Stimulated activated CD4-positive, alpha-beta T cell treated with anti-CD3 and anti-CD28 coated beads, Interleukin-12 subunit alpha, Interleukin-12 subunit beta, amount 100 ng/mL, for 4 hours (primary cell): Measurements from ENCODE around the gene SLAIN2.
"Not testable (repeated sequence)": the region's sequence is repeated elsewhere in the genome, so short reads cannot be mapped to it uniquely, and the experiment has no call there.

Source experiments
- DNase-seq: peaks from one replicate; pipeline ENCODE4 v3.0.0-alpha.2; 2020

Gene SLAIN2

GRCh38 chr4:48450740-48451139 is 109.4 kb downstream of the SLAIN2 start:
- no peak for DNase-seq

- DNase-seq, result not testable (repeated sequence)
Observed at GRCh38 chr4:48451656-48452055, 110.3 kb downstream of the SLAIN2 start.

- DNase-seq, result no peak
Observed at GRCh38 chr4:48454591-48454990, 113.3 kb downstream of the SLAIN2 start.

GRCh38 chr4:48461000-48461399 is 119.7 kb downstream of the SLAIN2 start:
- DNase-seq, result no peak

GRCh38 chr4:48462363-48462762 is 121.0 kb downstream of the SLAIN2 start:
- DNase-seq, result no peak

- DNase-seq, result no peak
Observed at GRCh38 chr4:48467442-48467841, 126.1 kb downstream of the SLAIN2 start.

GRCh38 chr4:48467891-48468290 is 126.6 kb downstream of the SLAIN2 start:
- DNase-seq, result no peak

- no peak for DNase-seq
Observed at GRCh38 chr4:48470137-48470536, 128.8 kb downstream of the SLAIN2 start.

GRCh38 chr4:48470570-48470969 is 129.2 kb downstream of the SLAIN2 start:
- DNase-seq, result no peak

- DNase-seq, result no peak
Observed at GRCh38 chr4:48472794-48473193, 131.5 kb downstream of the SLAIN2 start.

- no peak for DNase-seq
Observed at GRCh38 chr4:48475770-48476169, 134.4 kb downstream of the SLAIN2 start.
